Ascending aorta (tissue), 2 donors: ENCODE results near the gene CALHM2. TPM values are rescaled to one million over a fixed set of nuclear protein-coding genes. Genes with fewer than 3 reads are reported as not detected.
"Not testable (repeated sequence)": the region's sequence is repeated elsewhere in the genome, so short reads cannot be mapped to it uniquely, and the experiment has no call there.

ENCODE experiments used
- DNase-seq, 2 donors: peaks; one replicate each; pipeline ENCODE4 v3.0.0-alpha.2; 2019; ENCODE audit warnings: low spot score in 2 of 2
- H3K27ac ChIP-seq, 2 donors: fragments of 200-600 bp; sonication (generic); one replicate each; pipeline ENCODE4 v1.5.1; 2016 to 2017; ENCODE audit warnings: mild to moderate bottlenecking in 1 of 2
- H3K27me3 ChIP-seq: fragments of 200-600 bp; sonication (generic); one replicate; pipeline ENCODE4 v1.5.1; 2017
- H3K36me3 ChIP-seq, 2 donors: fragments of 200-600 bp; sonication (generic); one replicate each; pipeline ENCODE4 v1.5.1; 2016
- H3K4me1 ChIP-seq, 2 donors: fragments of 200-600 bp; sonication (generic); one replicate each; pipeline ENCODE4 v1.5.1; 2016 to 2017; ENCODE audit warnings: mild to moderate bottlenecking in 1 of 2
- H3K4me3 ChIP-seq, 2 donors: fragments of 200-600 bp; sonication (generic); one replicate each; pipeline ENCODE4 v1.5.1; 2016 to 2017; ENCODE audit warnings: mild to moderate bottlenecking in 1 of 2
- H3K9me3 ChIP-seq, 2 donors: fragments of 200-600 bp; sonication (generic); one replicate each; pipeline ENCODE4 v1.5.1; 2016
- CTCF ChIP-seq, 3 experiments: fragments of 200-600 bp in 2 of 3; fragments of 450-650 bp in 1 of 3; sonication (generic) in 2 of 3; IDR thresholded peaks; one replicate each; pipeline ENCODE4 v1.5.1; 2016 to 2019; ENCODE audit warnings: antibody characterized with exemption in 3 of 3, mild to moderate bottlenecking in 1 of 3, moderate library complexity in 1 of 3
- intact Hi-C: fragments of 100-400 bp; cut with DNase I; formaldehyde crosslinking; loops from one replicate; pipeline ENCODE4 v1.15.1; 2023
- total RNA-seq: library from RNA; depleted of rRNA; stranded (reverse); fragments of >200 nt; gene quantifications from one replicate; pipeline ENCODE4 v1.1.0, GENCODE V29; 2016

CALHM2 gene
- total RNA-seq, 1 donor from 2014 or later = 124 TPM

DNA sequence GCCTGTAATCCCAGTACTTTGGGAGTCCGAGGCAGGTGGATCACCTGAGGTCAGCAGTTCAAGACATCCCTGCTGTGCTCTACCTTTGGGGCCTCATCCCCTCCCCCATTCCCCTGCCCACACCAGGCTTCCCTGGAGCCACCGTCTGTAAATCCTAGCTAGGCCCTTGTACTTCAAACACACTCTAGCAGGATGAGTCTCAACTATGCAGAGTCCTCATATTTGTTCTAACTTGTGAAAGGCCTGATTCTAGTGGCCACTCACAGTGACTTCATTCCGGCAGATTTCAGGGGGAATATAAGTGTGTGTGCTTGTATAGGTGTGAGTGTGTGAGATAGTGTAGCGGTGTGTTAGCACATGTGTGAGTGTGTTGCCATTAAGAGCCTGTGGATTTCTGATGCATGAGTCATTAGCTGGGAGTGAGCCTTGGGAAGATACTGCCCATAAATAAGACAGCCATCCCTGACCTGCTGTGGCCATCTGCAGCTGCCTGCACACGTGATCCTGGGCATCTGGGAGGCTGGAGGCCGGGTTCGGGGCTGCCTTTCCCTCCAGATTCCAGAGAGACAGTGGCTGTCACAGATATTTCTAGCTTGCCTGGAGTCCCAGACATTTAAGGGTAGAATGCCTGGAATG lies 39.7 kb upstream of the CALHM2 start:
- Histone ChIP-seq H3K27ac (no peak overlapping the region), H3K9me3 (no peaks in the 10 kb centered on the region), H3K36me3 (no peaks in the 10 kb centered on the region), H3K27me3 (peaks cover 16% of the 10 kb centered on the region), H3K4me3 (no peak overlapping the region), H3K4me1 (no peaks in the 10 kb centered on the region)
- intact Hi-C loops = no loop called here
- DNase-seq = no peak
- TF ChIP-seq CTCF (IDR thresholded peaks at IDR 0.05) = no peak

GRCh38 chr10:103490986-103491314 lies 38.8 kb upstream of the CALHM2 start:
- Histone ChIP-seq H3K4me3 (no peak overlapping the region), H3K27ac (no peak overlapping the region)

GRCh38 chr10:103487410-103487708 lies 35.2 kb upstream of the CALHM2 start:
- H3K27ac ChIP-seq = no peak overlapping the region
- TF ChIP-seq CTCF (IDR thresholded peaks at IDR 0.05) = no peak
- H3K9me3 ChIP-seq = no peaks in the 10 kb centered on the region
- intact Hi-C loops = no loop called here
- H3K4me3 ChIP-seq = no peak overlapping the region
- DNase-seq = no peak
- H3K27me3 ChIP-seq = no peaks in the 10 kb centered on the region
- no peaks in the 10 kb centered on the region for H3K4me1 ChIP-seq
- no peaks in the 10 kb centered on the region for H3K36me3 ChIP-seq

More at GRCh38 chr10:103490986-103491314, 38.8 kb upstream of the CALHM2 start:
- H3K36me3 ChIP-seq = no peaks in the 10 kb centered on the region
- H3K9me3 ChIP-seq = no peaks in the 10 kb centered on the region
- intact Hi-C loops = no loop called here
- no peaks in the 10 kb centered on the region for H3K4me1 ChIP-seq
- peaks cover 16% of the 10 kb centered on the region for H3K27me3 ChIP-seq
- TF ChIP-seq CTCF (IDR thresholded peaks at IDR 0.05) = no peak
- DNase-seq = no peak

DNA sequence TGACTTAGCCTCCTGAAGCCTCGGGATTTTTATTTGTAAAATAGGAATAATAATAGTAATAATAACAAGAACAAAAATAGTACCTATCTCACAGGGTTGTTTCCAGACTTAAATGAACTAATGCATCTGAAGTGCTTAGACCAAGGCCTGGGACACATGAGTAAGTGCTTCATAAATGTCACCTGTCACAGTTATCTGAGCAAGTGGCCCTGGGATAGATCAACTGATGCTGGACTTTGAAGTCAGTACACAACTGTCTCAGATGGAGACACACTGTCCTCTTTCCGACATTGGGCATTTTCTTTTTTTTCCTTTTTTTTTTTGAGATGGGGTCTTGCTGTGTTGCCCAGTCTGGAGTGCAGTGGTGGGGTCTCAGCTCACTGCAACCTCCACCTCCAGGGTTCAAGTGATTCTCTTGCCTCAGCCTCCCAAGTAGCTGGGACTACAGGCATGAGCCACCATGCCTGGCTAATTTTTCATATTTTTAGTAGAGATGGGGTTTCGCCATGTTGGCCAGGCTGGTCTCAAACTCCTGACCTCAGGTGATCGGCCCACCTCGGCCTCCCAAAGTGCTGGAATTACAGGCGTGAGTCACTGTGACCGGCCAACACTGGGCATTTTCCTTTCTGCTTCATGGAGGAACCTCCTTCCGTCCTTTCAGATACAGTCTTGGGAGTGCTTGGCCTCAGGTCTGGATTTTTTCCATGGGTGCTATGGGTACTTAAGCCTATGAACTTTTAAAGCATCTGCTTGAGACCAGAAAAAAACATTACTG lies 34.7 kb upstream of the CALHM2 start:
- not testable (repeated sequence) for H3K4me1 ChIP-seq, H3K4me3 ChIP-seq, H3K36me3 ChIP-seq, H3K9me3 ChIP-seq, H3K27me3 ChIP-seq, H3K27ac ChIP-seq, DNase-seq
- intact Hi-C loops = loop anchor here (1.0 kb wide), 1 partner anchor 70 kb away; no protein-coding TSS in a partner anchor

GRCh38 chr10:103481974-103482531 lies 29.9 kb upstream of the CALHM2 start:
- intact Hi-C loops = loop anchor here (1.0 kb wide), 2 partner anchors 30 to 65 kb away; partner anchors contain the start of gene CALHM2
- TF ChIP-seq CTCF (IDR thresholded peaks at IDR 0.05) = peak; percentile 59 to 70 (median 59)
- Histone ChIP-seq H3K9me3 (no peaks in the 10 kb centered on the region), H3K4me3 (no peak overlapping the region), H3K36me3 (no peaks in the 10 kb centered on the region), H3K27ac (no peak overlapping the region), H3K27me3 (no peaks in the 10 kb centered on the region), H3K4me1 (no peaks in the 10 kb centered on the region)
- DNase-seq = no peak

GRCh38 chr10:103480521-103480920 lies 28.4 kb upstream of the CALHM2 start:
- intact Hi-C loops = no loop called here
- Histone ChIP-seq H3K4me3 (no peak overlapping the region), H3K4me1 (no peaks in the 10 kb centered on the region), H3K27me3 (no peaks in the 10 kb centered on the region), H3K36me3 (no peaks in the 10 kb centered on the region), H3K9me3 (no peaks in the 10 kb centered on the region), H3K27ac (no peak overlapping the region)
- TF ChIP-seq CTCF (IDR thresholded peaks at IDR 0.05) = no peak
- DNase-seq = no peak
